Panc1 (cell line): ENCODE results near the gene WNK4. TPM values are rescaled to one million over a fixed set of nuclear protein-coding genes. Genes with fewer than 3 reads are reported as not detected.

ENCODE experiments used
- ATAC-seq: fragments of 200-7000 bp; cut with Tn5 transposase; 2 replicates; pipeline ENCODE4 v1.9.1; 2020; ENCODE audit warnings: mild to moderate bottlenecking, moderate library complexity
- BruUV-seq: library from RNA; stranded (reverse); fragments of 400-500 nt; replicated peaks from 2 replicates; lab custom pipeline; 2021; lab: Mats Ljungman, UMichigan
- CTCF ChIA-PET: fragments of 300-600 bp; sonication (Branson Sonifier 250); formaldehyde crosslinking; loops from one replicate; lab custom pipeline; 2022; ENCODE audit warnings: antibody characterized with exemption; lab: Charles Lee
- POLR2A ChIA-PET: fragments of 300-600 bp; sonication (Branson Sonifier 250); formaldehyde crosslinking; loops from one replicate; lab custom pipeline; 2022; ENCODE audit warnings: antibody characterized with exemption; lab: Charles Lee
- DNase-seq: peaks from one replicate; pipeline ENCODE4 v3.0.0-alpha.2; 2010; ENCODE audit warnings: low read depth, low spot score
- H3K27ac ChIP-seq: 2 replicates; pipeline ENCODE4 v1.5.1; 2011; ENCODE audit warnings: mild to moderate bottlenecking, low read length, inconsistent platforms
- H3K27me3 ChIP-seq: fragments of 200-500 bp; sonication (Bioruptor generic); 2 replicates; pipeline ENCODE4 v1.6.0; 2014; ENCODE audit warnings: low read length, inconsistent platforms; ENCODE audit not compliant: control insufficient read depth, insufficient read depth
- H3K36me3 ChIP-seq: fragments of 200-500 bp; sonication (Bioruptor generic); 2 replicates; pipeline ENCODE4 v1.5.1; 2014; ENCODE audit warnings: inconsistent platforms, mild to moderate bottlenecking, low read length, moderate library complexity; ENCODE audit not compliant: control insufficient read depth, insufficient read depth
- H3K4me1 ChIP-seq: 2 replicates; pipeline ENCODE4 v1.5.1; 2011; ENCODE audit warnings: inconsistent platforms, mild to moderate bottlenecking, low read length, moderate library complexity; ENCODE audit not compliant: control insufficient read depth, insufficient read depth
- H3K4me3 ChIP-seq, 2 experiments: 2 replicates each; pipeline ENCODE4 v1.5.1; 2011 to 2012; ENCODE audit warnings: low read depth in 2 of 2, low read length in 2 of 2, mild to moderate bottlenecking in 2 of 2, inconsistent platforms in 1 of 2, moderate library complexity in 1 of 2
- H3K9me3 ChIP-seq: fragments of 200-500 bp; sonication (Bioruptor generic); 2 replicates; pipeline ENCODE4 v1.5.1; 2014; ENCODE audit warnings: low read depth, mild to moderate bottlenecking, inconsistent platforms, low read length, moderate library complexity; ENCODE audit not compliant: control insufficient read depth, insufficient read depth
- CTCF ChIP-seq: fragments of 450-650 bp; IDR thresholded peaks from 2 replicates; pipeline ENCODE4 v1.5.1; 2017; ENCODE audit warnings: mild to moderate bottlenecking
- POLR2AphosphoS5 ChIP-seq: IDR thresholded peaks from 2 replicates; pipeline ENCODE4 v1.6.1; 2012; ENCODE audit warnings: mild to moderate bottlenecking, low read depth, low read length, moderate library complexity
- REST ChIP-seq, 2 experiments: IDR thresholded peaks; 2 replicates each; pipeline ENCODE4 v1.6.1; 2011 to 2012; ENCODE audit warnings: low read depth in 2 of 2, control low read depth in 1 of 2, low read length in 1 of 2, mild to moderate bottlenecking in 1 of 2, moderate library complexity in 1 of 2; ENCODE audit not compliant: insufficient read depth in 1 of 2
- SIN3A ChIP-seq: IDR thresholded peaks from 2 replicates; pipeline ENCODE4 v1.6.1; 2012; ENCODE audit warnings: low read depth, mild to moderate bottlenecking, low read length, moderate library complexity, borderline replicate concordance; ENCODE audit not compliant: insufficient read depth
- TCF7L2 ChIP-seq: IDR thresholded peaks from 2 replicates; pipeline ENCODE4 v1.6.1; 2011; ENCODE audit warnings: mild to moderate bottlenecking, low read depth, low read length, inconsistent platforms
- in situ Hi-C: cut with HindIII; loops from 2 replicates; pipeline ENCODE4 v1.10.0; 2016; ENCODE audit warnings: low sequenced_read_pairs, low pct_unique_long_range_greater_than_20kb
- intact Hi-C: fragments of 100-400 bp; cut with micrococcal nuclease; formaldehyde crosslinking; loops from one replicate; pipeline ENCODE4 v1.10.0; 2022; ENCODE audit not compliant: unreplicated experiment
- total RNA-seq: library from RNA; stranded (reverse); gene quantifications from one replicate; pipeline ENCODE4 v1.2.1, GENCODE V29; 2021; ENCODE audit not compliant: unreplicated experiment

Gene WNK4
- total RNA-seq, 1 experiment from 2014 or later, result 3.5 TPM

GRCh38 chr17:42827472-42827871, 47.1 kb downstream of the WNK4 start:
- BruUV-seq, result no TSS peak
- CTCF ChIA-PET, result no interaction called here
- Histone ChIP-seq H3K36me3 (no peaks in the 10 kb centered on the region; the same call in 1 of the 2 replicates), H3K27me3 (no peaks in the 10 kb centered on the region), H3K27ac (no peak overlapping the region), H3K9me3 (no peaks in the 10 kb centered on the region), H3K4me1 (peaks cover 10% of the 10 kb centered on the region), H3K4me3 (no peak overlapping the region)
- POLR2A ChIA-PET, result interaction anchor here (0.6 kb wide), 1 partner anchor 129 kb away, joined by 6 read pairs; no protein-coding TSS in a partner anchor
- ATAC-seq (no peak), DNase-seq (no peak)
- intact Hi-C loops, result no loop called here
- in situ Hi-C loops, result no loop called here
- TF ChIP-seq SIN3A, result no peak
- no peak for TF ChIP-seq CTCF
- no peak for TF ChIP-seq TCF7L2

GRCh38 chr17:42830971-42831370, 50.6 kb downstream of the WNK4 start:
- CTCF ChIA-PET, result no interaction called here
- no peak for DNase-seq
- no TSS peak for BruUV-seq
- Histone ChIP-seq H3K9me3 (no peaks in the 10 kb centered on the region), H3K4me3 (no peak overlapping the region), H3K36me3 (peaks cover 5% of the 10 kb centered on the region; the same call in 1 of the 2 replicates), H3K27me3 (no peaks in the 10 kb centered on the region), H3K27ac (no peak overlapping the region), H3K4me1 (peaks cover 8% of the 10 kb centered on the region; the same call in 1 of the 2 replicates)
- intact Hi-C loops (no loop called here), in situ Hi-C loops (no loop called here)
- ATAC-seq, result no peak
- TF ChIP-seq TCF7L2, result no peak
- TF ChIP-seq POLR2AphosphoS5, result no peak
- TF ChIP-seq CTCF, result no peak
- no peak for TF ChIP-seq SIN3A
- no peak for TF ChIP-seq REST (IDR thresholded peaks at IDR 0.05; ENCODE audit: insufficient read depth in 1 of 2, low read depth in 2 of 2, low read length in 1 of 2)
- POLR2A ChIA-PET, result no interaction called here
